HG03469 (cell line): ENCODE measurements around the gene MISP3.

Experiments
- ATAC-seq: cut with Tn5 transposase; IDR thresholded peaks from one replicate; pipeline ENCODE4 v1.9.1; 2021; ENCODE audit warnings: mild to moderate bottlenecking, moderate library complexity, moderate number of reproducible peaks; ENCODE audit not compliant: unreplicated experiment

The MISP3 gene

DNA sequence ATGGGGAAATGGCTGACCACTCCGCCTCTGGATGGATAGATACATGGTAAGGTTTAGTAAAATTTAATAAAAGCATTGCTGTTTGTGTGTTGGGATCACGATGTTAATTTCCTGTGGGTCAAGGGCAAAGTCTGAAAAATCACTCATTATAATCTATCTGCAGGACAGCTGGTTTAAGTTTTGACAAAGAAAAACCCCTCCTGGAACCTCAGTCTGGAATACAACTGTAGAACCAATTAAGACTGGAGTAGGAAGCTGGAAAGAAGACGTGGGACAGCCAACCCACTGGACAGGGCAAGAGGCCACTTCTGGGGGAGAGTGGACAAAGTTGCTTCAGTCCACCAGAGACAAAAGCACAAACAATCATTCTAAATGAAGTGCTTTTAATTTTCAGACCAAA lies 46.6 kb downstream of the MISP3 start:
- no peak for ATAC-seq

GRCh38 chr19:14119644-14120496 lies 47.3 kb downstream of the MISP3 start:
- ATAC-seq: no peak

DNA sequence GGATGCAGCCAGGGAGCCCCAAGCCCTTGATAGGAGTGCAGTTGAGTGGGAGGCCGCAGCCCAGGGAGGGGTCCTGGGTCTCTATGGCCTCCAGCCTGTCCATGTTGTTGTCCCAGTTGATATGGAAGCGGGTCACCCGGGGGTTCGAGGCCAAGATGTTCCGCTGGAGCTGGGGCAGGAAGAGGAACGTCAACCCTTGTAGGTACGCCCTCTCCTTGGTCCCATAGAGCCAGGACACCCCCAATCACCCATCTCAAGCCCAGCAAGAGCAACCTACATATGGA lies 47.9 kb downstream of the MISP3 start:
- no peak for ATAC-seq

GRCh38 chr19:14122924-14123323 lies 50.3 kb downstream of the MISP3 start:
- ATAC-seq: no peak
